ENCODE measurements around the gene KRT15.

KRT15 gene

GRCh38 chr17:41500131-41500911, 18.4 kb downstream of the KRT15 start:
- no peak for TF ChIP-seq TAF1 (IDR thresholded peaks at IDR 0.05; ENCODE audit: borderline replicate concordance, insufficient read depth, low read length)
- TF ChIP-seq, protein P1, sequence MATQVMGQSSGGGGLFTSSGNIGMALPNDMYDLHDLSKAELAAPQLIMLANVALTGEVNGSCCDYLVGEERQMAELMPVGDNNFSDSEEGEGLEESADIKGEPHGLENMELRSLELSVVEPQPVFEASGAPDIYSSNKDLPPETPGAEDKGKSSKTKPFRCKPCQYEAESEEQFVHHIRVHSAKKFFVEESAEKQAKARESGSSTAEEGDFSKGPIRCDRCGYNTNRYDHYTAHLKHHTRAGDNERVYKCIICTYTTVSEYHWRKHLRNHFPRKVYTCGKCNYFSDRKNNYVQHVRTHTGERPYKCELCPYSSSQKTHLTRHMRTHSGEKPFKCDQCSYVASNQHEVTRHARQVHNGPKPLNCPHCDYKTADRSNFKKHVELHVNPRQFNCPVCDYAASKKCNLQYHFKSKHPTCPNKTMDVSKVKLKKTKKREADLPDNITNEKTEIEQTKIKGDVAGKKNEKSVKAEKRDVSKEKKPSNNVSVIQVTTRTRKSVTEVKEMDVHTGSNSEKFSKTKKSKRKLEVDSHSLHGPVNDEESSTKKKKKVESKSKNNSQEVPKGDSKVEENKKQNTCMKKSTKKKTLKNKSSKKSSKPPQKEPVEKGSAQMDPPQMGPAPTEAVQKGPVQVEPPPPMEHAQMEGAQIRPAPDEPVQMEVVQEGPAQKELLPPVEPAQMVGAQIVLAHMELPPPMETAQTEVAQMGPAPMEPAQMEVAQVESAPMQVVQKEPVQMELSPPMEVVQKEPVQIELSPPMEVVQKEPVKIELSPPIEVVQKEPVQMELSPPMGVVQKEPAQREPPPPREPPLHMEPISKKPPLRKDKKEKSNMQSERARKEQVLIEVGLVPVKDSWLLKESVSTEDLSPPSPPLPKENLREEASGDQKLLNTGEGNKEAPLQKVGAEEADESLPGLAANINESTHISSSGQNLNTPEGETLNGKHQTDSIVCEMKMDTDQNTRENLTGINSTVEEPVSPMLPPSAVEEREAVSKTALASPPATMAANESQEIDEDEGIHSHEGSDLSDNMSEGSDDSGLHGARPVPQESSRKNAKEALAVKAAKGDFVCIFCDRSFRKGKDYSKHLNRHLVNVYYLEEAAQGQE (IDR thresholded peaks at IDR 0.05; ENCODE audit: insufficient read depth in 1 of 2, low read depth in 2 of 2, low read length in 2 of 2), result no peak
- no peak for TF ChIP-seq FOXP2 (optimal IDR thresholded peaks at IDR 0.05; ENCODE audit: borderline replicate concordance, extremely low read depth, extremely low read length, insufficient read depth)
- no peak for TF ChIP-seq SIN3A (IDR thresholded peaks at IDR 0.05; ENCODE audit: borderline replicate concordance, insufficient read depth, low read length)
- TF ChIP-seq POLR2AphosphoS5 (IDR thresholded peaks at IDR 0.05; ENCODE audit: low read depth, low read length), result no peak

GRCh38 chr17:41499714-41500113, 19.0 kb downstream of the KRT15 start:
- TF ChIP-seq, protein P1 (IDR thresholded peaks at IDR 0.05; ENCODE audit: insufficient read depth in 1 of 2, low read depth in 2 of 2, low read length in 2 of 2), result no peak
- TF ChIP-seq TAF1 (IDR thresholded peaks at IDR 0.05; ENCODE audit: borderline replicate concordance, insufficient read depth, low read length), result no peak
- no peak for TF ChIP-seq FOXP2 (optimal IDR thresholded peaks at IDR 0.05; ENCODE audit: borderline replicate concordance, extremely low read depth, extremely low read length, insufficient read depth)
- TF ChIP-seq SIN3A (IDR thresholded peaks at IDR 0.05; ENCODE audit: borderline replicate concordance, insufficient read depth, low read length), result no peak
- no peak for TF ChIP-seq POLR2AphosphoS5 (IDR thresholded peaks at IDR 0.05; ENCODE audit: low read depth, low read length)

DNA sequence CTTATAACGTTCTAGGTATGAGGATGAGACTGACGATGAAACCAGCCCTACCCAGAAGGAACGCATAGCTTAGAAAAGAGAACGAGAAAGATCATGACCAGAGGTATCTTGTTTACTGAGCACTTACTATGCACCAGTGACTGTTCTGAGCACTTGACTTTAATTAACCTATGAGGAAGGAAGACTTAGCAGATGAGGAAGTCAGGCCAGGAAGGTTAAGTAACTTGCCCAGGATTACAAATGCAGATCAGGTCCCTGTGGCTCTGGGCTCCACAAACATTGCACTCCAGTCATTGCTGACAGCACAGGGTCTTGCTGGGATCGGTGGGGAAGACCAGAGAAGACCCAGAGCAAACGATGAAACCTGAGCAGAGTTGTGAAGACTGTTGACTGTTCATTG, 20.4 kb downstream of the KRT15 start:
- TF ChIP-seq SIN3A (IDR thresholded peaks at IDR 0.05; ENCODE audit: borderline replicate concordance, insufficient read depth, low read length) (no peak), FOXP2 (optimal IDR thresholded peaks at IDR 0.05; ENCODE audit: borderline replicate concordance, extremely low read depth, extremely low read length, insufficient read depth) (no peak), POLR2AphosphoS5 (IDR thresholded peaks at IDR 0.05; ENCODE audit: low read depth, low read length) (no peak), TAF1 (IDR thresholded peaks at IDR 0.05; ENCODE audit: borderline replicate concordance, insufficient read depth, low read length) (no peak)
- TF ChIP-seq, protein P1 (IDR thresholded peaks at IDR 0.05; ENCODE audit: insufficient read depth in 1 of 2, low read depth in 2 of 2, low read length in 2 of 2), result no peak

DNA sequence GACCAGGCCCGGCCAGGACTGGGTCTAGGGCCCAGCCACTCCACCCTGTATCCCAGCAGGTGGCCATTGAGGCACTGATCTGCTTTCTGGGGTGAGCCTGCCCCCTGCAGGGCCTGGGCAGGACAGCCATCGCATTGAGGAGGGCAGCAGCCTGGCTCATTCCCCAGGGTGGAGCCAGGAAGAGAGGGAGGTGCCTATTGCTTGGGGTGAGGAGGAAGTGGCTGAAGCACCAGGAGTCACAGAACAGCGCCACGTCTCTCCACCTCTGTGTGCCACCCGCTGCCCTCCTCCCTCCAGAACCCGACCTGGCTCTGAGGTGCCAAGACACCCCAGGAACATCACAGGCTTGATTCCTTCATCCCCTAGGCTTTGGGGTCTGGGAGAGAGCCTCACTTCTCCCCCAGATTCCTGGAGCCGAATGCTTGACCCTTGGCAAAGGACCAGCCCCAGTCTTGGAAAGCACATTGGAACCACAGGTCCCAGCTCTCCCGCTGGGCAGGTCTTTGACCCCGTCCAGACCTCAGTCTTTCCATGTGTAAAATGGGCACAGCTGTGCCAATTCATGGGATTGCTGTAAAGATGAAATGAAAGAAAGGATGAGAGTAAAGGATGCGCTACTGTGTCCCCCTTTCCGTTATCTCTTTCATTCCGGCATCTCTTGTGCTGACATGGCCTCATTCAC, 21.7 kb downstream of the KRT15 start:
- TF ChIP-seq POLR2AphosphoS5 (IDR thresholded peaks at IDR 0.05; ENCODE audit: low read depth, low read length), result no peak
- no peak for TF ChIP-seq TAF1 (IDR thresholded peaks at IDR 0.05; ENCODE audit: borderline replicate concordance, insufficient read depth, low read length)
- TF ChIP-seq, protein P1 (IDR thresholded peaks at IDR 0.05; ENCODE audit: insufficient read depth in 1 of 2, low read depth in 2 of 2, low read length in 2 of 2), result no peak
- TF ChIP-seq SIN3A (IDR thresholded peaks at IDR 0.05; ENCODE audit: borderline replicate concordance, insufficient read depth, low read length), result no peak
- no peak for TF ChIP-seq FOXP2 (optimal IDR thresholded peaks at IDR 0.05; ENCODE audit: borderline replicate concordance, extremely low read depth, extremely low read length, insufficient read depth)

All from PFSK-1 (cell line).